PC-9 (cell line): ENCODE results near the gene WNT9A.

Experiments used
- CTCF ChIP-seq: fragments of 200-600 bp; sonication (generic); conservative IDR thresholded peaks from 2 replicates; pipeline ENCODE4 v1.6.1; 2017; ENCODE audit warnings: mixed run types, antibody characterized with exemption, mild to moderate bottlenecking, moderate library complexity
- EZH2 ChIP-seq: fragments of 200-600 bp; sonication (generic); IDR thresholded peaks from 2 replicates; pipeline ENCODE4 v1.8.0; 2017; ENCODE audit warnings: antibody characterized with exemption, low read depth

DNA sequence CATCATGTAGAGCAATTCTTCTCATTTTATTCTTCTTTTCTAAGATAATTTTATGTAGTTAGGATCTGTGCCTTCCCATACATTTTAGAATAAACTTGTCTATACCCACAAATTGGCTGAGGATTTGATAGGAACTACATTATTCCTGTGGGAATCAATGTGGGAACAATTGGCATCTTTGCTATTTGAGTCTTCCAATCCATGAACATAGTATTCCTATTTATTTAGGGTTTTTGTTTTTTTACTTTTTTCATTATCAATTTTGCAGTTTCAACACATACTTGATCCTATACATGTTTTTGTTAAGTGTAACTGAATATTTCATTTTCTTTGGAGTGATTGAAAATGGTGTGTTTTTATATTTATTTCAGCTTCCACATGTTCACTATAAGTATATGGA, 8.1 kb upstream of the WNT9A start:
- TF ChIP-seq CTCF (no peak), EZH2 (no peak)
